SK-N-SH treated with all-trans-retinoic acid at 6 μM for 48 hours (cell line): ENCODE measurements around the gene ST6GALNAC5.

Experiments
- SNAI2 ChIP-seq: fragments of 250-450 bp; sonication (Bioruptor Pico); IDR thresholded peaks from 2 replicates; pipeline ENCODE4 v1.5.0; 2020; ENCODE audit warnings: mild to moderate bottlenecking, moderate library complexity
- TOX ChIP-seq: fragments of 250-450 bp; sonication (Bioruptor Pico); IDR thresholded peaks from 2 replicates; pipeline ENCODE4 v1.8.0; 2021; ENCODE audit warnings: mild to moderate bottlenecking, moderate library complexity, borderline replicate concordance

DNA sequence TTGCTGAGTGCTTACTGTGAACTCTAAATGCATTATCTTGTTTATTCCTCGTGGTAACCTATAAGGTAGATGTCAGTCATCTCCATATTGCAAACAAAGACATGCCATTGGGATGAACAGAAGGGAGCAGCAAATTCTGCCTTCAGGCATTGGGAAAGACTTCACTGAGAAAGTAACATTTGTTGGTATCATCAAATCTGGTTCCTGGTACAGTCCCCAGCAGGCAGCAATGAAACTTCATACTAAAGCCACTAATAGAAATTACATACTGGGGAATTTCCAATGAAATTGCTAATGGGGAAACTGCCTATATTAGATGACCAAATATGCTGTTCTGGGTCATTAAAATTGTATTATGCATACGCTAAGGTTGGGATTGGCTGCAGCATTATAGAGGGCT lies 47.3 kb upstream of the ST6GALNAC5 start:
- TF ChIP-seq TOX (no peak), SNAI2 (CRISPR knock-in tag) (no peak)
